Fibroblast of upper back skin (primary cell): Measurements from ENCODE around the gene GDF9.

Experiments
- DNase-seq: peaks from one replicate; pipeline ENCODE4 v3.0.0-alpha.2; 2013

GDF9 gene

GRCh38 chr5:132815454-132815853 lies 50.8 kb downstream of the GDF9 start:
- DNase-seq: no peak

GRCh38 chr5:132814503-132815294 lies 51.6 kb downstream of the GDF9 start:
- no peak for DNase-seq

- DNase-seq: no peak
Observed at GRCh38 chr5:132813599-132814502, 52.4 kb downstream of the GDF9 start.

GRCh38 chr5:132812781-132813598 lies 53.3 kb downstream of the GDF9 start, which contains the start of gene SOWAHA:
Gene SOWAHA (plus strand): TSS chr5:132813302. CDS start chr5:132813622, 320 bp downstream.
- no peak for DNase-seq

- DNase-seq: no peak
Observed at GRCh38 chr5:132812123-132812765, 54.0 kb downstream of the GDF9 start.
